ENCODE measurements around the gene MAP3K12. TPM values are rescaled to one million over a fixed set of nuclear protein-coding genes. Genes with fewer than 3 reads are reported as not detected.

MAP3K12 gene
- total RNA-seq, 1 donor from 2014 or later, result 29.2 TPM

- DNase-seq (ENCODE audit: extremely low read depth, low read depth, low spot score), result peak; percentile 48
Measured at GRCh38 chr12:53508534-53509170, 9.4 kb upstream of the MAP3K12 start.

GRCh38 chr12:53507603-53507885 lies 8.3 kb upstream of the MAP3K12 start:
- no peak for DNase-seq (ENCODE audit: extremely low read depth, low read depth, low spot score)

GRCh38 chr12:53506881-53507602 lies 7.8 kb upstream of the MAP3K12 start, which contains the start of gene NPFF:
Gene NPFF, minus strand, starts transcription at chr12:53507484. Its CDS starts 10 bp downstream, at chr12:53507474.
- DNase-seq (ENCODE audit: extremely low read depth, low read depth, low spot score), result no peak

- no peak for DNase-seq (ENCODE audit: extremely low read depth, low read depth, low spot score)
Measured at GRCh38 chr12:53506450-53506785, 7.2 kb upstream of the MAP3K12 start.

GRCh38 chr12:53505555-53506449 lies 6.5 kb upstream of the MAP3K12 start:
- no peak for DNase-seq (ENCODE audit: extremely low read depth, low read depth, low spot score)

- DNase-seq (ENCODE audit: extremely low read depth, low read depth, low spot score), result no peak
Measured at GRCh38 chr12:53505086-53505485, 5.8 kb upstream of the MAP3K12 start.

GRCh38 chr12:53504004-53504920 lies 5.0 kb upstream of the MAP3K12 start:
- no peak for DNase-seq (ENCODE audit: extremely low read depth, low read depth, low spot score)

GRCh38 chr12:53502983-53503728 lies 3.9 kb upstream of the MAP3K12 start:
- no peak for DNase-seq (ENCODE audit: extremely low read depth, low read depth, low spot score)

- no peak for DNase-seq (ENCODE audit: extremely low read depth, low read depth, low spot score)
Measured at GRCh38 chr12:53502331-53502730, 3.1 kb upstream of the MAP3K12 start.

- no peak for DNase-seq (ENCODE audit: extremely low read depth, low read depth, low spot score)
Measured at GRCh38 chr12:53501615-53502181, 2.4 kb upstream of the MAP3K12 start.

GRCh38 chr12:53500776-53501614 lies 1.7 kb upstream of the MAP3K12 start, which contains the start of gene TARBP2:
Gene TARBP2, plus strand, starts transcription at chr12:53501283. Its CDS starts 126 bp downstream, at chr12:53501409.
- peak; percentile 98 for DNase-seq (ENCODE audit: extremely low read depth, low read depth, low spot score)

GRCh38 chr12:53500142-53500775 lies 1.0 kb upstream of the MAP3K12 start:
- DNase-seq (ENCODE audit: extremely low read depth, low read depth, low spot score), result no peak

- no peak for DNase-seq (ENCODE audit: extremely low read depth, low read depth, low spot score)
Measured at GRCh38 chr12:53498235-53498630, 1.0 kb downstream of the MAP3K12 start.

GRCh38 chr12:53497461-53497860 lies 1.8 kb downstream of the MAP3K12 start:
- DNase-seq (ENCODE audit: extremely low read depth, low read depth, low spot score), result no peak

- no peak for DNase-seq (ENCODE audit: extremely low read depth, low read depth, low spot score)
Measured at GRCh38 chr12:53496752-53497032, 2.6 kb downstream of the MAP3K12 start.

GRCh38 chr12:53495903-53496751 lies 3.1 kb downstream of the MAP3K12 start:
- no peak for DNase-seq (ENCODE audit: extremely low read depth, low read depth, low spot score)

- no peak for DNase-seq (ENCODE audit: extremely low read depth, low read depth, low spot score)
Measured at GRCh38 chr12:53493610-53494391, 5.5 kb downstream of the MAP3K12 start.

All from glomerular endothelial cell (primary cell).